Right cardiac atrium (tissue), 5 donors: ENCODE results near the gene KCNK4. TPM values are rescaled to one million over a fixed set of nuclear protein-coding genes. Genes with fewer than 3 reads are reported as not detected.

ENCODE experiments used
- ATAC-seq, 2 donors: fragments of 200-7000 bp; cut with Tn5 transposase; one replicate each; pipeline versions ENCODE4 v1.8.0 to v1.9.1; 2020; ENCODE audit warnings: moderate library complexity in 2 of 2, mild to moderate bottlenecking in 1 of 2
- DNase-seq, 3 donors: peaks; one replicate each; pipeline ENCODE4 v3.0.0-alpha.2; 2020
- H3K27ac ChIP-seq: one replicate; pipeline ENCODE4 v1.5.1; 2013; ENCODE audit warnings: mild to moderate bottlenecking, low read length, control low read depth, moderate library complexity
- H3K27me3 ChIP-seq: one replicate; pipeline ENCODE4 v1.6.1; 2013; ENCODE audit not compliant: control insufficient read depth, insufficient read depth
- H3K4me1 ChIP-seq: one replicate; pipeline ENCODE4 v1.6.1; 2013; ENCODE audit warnings: low read length; ENCODE audit not compliant: control insufficient read depth, insufficient read depth
- H3K4me3 ChIP-seq: one replicate; pipeline ENCODE4 v1.5.1; 2013; ENCODE audit warnings: low read length, control low read depth
- H3K9me3 ChIP-seq: one replicate; pipeline ENCODE4 v1.6.1; 2013; ENCODE audit warnings: low read length; ENCODE audit not compliant: control insufficient read depth
- WGBS: extraction: QIAGEN DNeasy Blood & Tissue Kit; methylation state at CpG from one replicate; pipeline ENCODE4 v1.1.7; 2013; 5-methylcytosine and 5-hydroxymethylcytosine counted together
- intact Hi-C, 4 donors: fragments of 100-400 bp; cut with DNase I; formaldehyde crosslinking; loops; one replicate each; pipeline versions ENCODE4 v1.11.0 to v1.14.0; 2022 to 2023
- polyA plus RNA-seq: library from polyadenylated mRNA; stranded (reverse); fragments of 200-250 nt; gene quantifications from one replicate; pipeline ENCODE4 v1.2.3, GENCODE V29; 2013
- total RNA-seq, 4 donors: library from RNA; stranded (reverse); fragmentation: NEBNext Ultra II Directional; extraction: Animal tissue kit (Norgen Biotek cat#: 25700); gene quantifications; one replicate each; pipeline ENCODE4 v1.2.1, GENCODE V29; 2021
- donor health status: healthy with polysubstance abuse.
- donor health status: DM: no; HTN: yes; CAD: no.
- donor health status: DM: no; HTN: no; CAD: no.
- donor health status: DM: no; HTN: yes; CAD: no; lungs with severe emphysema.
- donor health status: DM: yes; HTN: yes; CAD: no.

The KCNK4 gene
- total and polyA plus RNA-seq, 5 donors: 0.05 TPM; not detected in 4

DNA sequence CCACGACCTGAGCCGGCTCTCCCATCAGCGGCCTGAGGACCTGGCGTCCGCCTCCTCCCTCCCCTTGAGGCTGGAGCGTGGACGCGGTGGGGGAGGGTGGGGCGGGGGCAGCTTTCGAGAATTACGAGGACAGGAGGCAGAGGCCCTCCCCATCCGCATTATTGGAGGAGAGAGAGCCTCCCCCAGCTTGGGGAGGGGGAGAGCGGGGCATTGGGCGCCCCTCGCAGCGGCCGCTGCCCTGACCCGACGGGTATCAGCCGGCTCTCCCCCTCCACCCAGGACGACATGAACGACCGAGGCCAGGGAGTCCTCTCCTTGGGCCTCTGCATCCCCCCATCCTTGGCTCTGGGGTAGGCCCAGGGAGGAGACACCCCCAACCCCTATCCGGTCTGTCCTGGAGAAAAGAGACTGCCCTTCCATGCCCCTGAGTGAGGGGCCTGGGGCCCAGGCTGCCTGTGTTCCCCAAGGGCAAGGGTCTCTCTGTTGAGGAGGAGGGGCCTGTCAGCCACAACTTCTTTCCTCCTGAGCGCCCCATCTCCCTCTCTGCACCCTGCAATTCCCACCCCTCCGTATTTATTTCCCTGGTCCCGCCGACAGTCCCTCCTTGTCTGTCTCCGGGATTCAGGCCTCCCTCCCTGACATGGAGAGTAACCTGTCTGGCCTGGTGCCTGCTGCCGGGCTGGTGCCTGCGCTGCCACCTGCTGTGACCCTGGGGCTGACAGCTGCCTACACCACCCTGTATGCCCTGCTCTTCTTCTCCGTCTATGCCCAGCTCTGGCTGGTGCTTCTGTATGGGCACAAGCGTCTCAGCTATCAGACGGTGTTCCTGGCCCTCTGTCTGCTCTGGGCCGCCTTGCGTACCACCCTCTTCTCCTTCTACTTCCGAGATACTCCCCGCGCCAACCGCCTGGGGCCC, 5.0 kb upstream of the KCNK4 start:
- Histone ChIP-seq H3K4me3 (peak overlapping the region; percentile 84), H3K4me1 (peaks cover 7% of the 10 kb centered on the region), H3K27me3 (no peaks in the 10 kb centered on the region), H3K27ac (peak overlapping the region; percentile 37), H3K9me3 (no peaks in the 10 kb centered on the region)
- DNase-seq (no peak), ATAC-seq (no peak)
- WGBS: 26% methylated on average over 40 of the region's 40 CpGs
- intact Hi-C loops: no loop called here

DNA sequence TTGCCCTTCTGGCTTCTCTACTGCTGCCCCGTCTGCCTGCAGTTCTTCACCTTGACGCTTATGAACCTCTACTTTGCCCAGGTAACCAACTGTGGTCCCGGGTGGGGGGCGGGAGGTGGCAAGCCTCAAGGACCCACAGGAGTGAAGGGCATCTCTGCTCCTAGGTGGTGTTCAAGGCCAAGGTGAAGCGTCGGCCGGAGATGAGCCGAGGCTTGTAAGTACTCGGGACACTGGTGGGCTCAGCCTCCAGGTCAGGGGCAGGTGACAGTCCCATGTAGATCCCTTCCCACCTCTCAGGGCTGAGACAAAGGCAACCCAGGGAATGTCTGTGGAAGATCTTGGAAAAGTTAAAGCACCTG, 4.3 kb upstream of the KCNK4 start:
- DNase-seq (no peak), ATAC-seq (no peak)
- intact Hi-C loops: no loop called here
- Histone ChIP-seq H3K27me3 (no peaks in the 10 kb centered on the region), H3K9me3 (no peaks in the 10 kb centered on the region), H3K4me1 (peaks cover 8% of the 10 kb centered on the region), H3K4me3 (no peak overlapping the region), H3K27ac (no peak overlapping the region)
- 90% methylated on average over 9 of the region's 9 CpGs for WGBS

DNA sequence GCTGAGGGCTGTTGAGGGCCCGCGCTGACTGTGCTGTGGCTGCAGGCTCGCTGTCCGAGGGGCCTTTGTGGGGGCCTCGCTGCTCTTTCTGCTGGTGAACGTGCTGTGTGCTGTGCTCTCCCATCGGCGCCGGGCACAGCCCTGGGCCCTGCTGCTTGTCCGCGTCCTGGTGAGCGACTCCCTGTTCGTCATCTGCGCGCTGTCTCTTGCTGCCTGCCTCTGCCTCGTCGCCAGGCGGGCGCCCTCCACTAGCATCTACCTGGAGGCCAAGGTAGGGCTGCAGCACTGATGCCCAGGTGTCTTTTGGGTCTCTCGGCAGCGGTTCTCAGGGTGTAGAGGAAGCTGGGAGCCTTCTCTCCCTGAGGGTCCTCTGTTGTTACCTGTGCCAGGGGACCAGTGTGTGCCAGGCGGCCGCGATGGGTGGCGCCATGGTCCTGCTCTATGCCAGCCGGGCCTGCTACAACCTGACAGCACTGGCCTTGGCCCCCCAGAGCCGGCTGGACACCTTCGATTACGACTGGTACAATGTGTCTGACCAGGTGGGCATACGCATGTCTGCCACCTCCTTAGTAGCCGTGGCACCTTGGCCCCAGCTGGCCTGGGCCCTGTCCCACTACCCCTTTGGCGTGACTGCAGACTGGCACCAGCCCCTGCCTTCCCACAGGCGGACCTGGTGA, 3.3 kb upstream of the KCNK4 start:
- WGBS: 95% methylated on average over 33 of the region's 33 CpGs
- Histone ChIP-seq H3K4me1 (peaks cover 8% of the 10 kb centered on the region), H3K27me3 (no peaks in the 10 kb centered on the region), H3K4me3 (no peak overlapping the region), H3K27ac (no peak overlapping the region), H3K9me3 (no peaks in the 10 kb centered on the region)
- intact Hi-C loops: no loop called here
- DNase-seq (no peak), ATAC-seq (no peak)

DNA sequence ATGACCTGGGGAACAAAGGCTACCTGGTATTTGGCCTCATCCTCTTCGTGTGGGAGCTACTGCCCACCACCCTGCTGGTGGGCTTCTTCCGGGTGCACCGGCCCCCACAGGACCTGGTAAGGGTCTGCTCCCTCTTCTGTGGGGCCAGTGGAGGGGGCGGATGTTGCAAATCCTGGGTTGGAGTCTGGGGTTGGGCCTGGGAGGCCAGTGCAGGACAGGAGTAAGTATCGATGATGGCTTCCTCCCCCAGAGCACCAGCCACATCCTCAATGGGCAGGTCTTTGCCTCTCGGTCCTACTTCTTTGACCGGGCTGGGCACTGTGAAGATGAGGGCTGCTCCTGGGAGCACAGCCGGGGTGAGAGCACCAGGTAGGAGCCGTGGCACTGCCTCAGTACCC, 2.8 kb upstream of the KCNK4 start:
- DNase-seq (no peak), ATAC-seq (no peak)
- no peak overlapping the region for H3K27ac ChIP-seq
- WGBS: 94% methylated on average over 9 of the region's 9 CpGs
- no peaks in the 10 kb centered on the region for H3K9me3 ChIP-seq
- no peaks in the 10 kb centered on the region for H3K27me3 ChIP-seq
- H3K4me1 ChIP-seq: peaks cover 8% of the 10 kb centered on the region
- H3K4me3 ChIP-seq: no peak overlapping the region
- intact Hi-C loops: no loop called here

GRCh38 chr11:64289002-64289564, 2.0 kb upstream of the KCNK4 start:
- intact Hi-C loops: no loop called here
- Histone ChIP-seq H3K27ac (no peak overlapping the region), H3K27me3 (no peaks in the 10 kb centered on the region), H3K4me1 (peaks cover 5% of the 10 kb centered on the region), H3K9me3 (no peaks in the 10 kb centered on the region), H3K4me3 (no peak overlapping the region)
- WGBS: 95% methylated on average over 13 of the region's 13 CpGs
- DNase-seq (no peak), ATAC-seq (no peak)

- DNase-seq (no peak), ATAC-seq (no peak)
- H3K4me3 ChIP-seq: no peak overlapping the region
- no peaks in the 10 kb centered on the region for H3K9me3 ChIP-seq
- no peaks in the 10 kb centered on the region for H3K27me3 ChIP-seq
- H3K27ac ChIP-seq: no peak overlapping the region
- H3K4me1 ChIP-seq: peaks cover 5% of the 10 kb centered on the region
- intact Hi-C loops: no loop called here
- WGBS: 47% methylated on average over 10 of the region's 10 CpGs
These were observed 495 bp upstream of the KCNK4 start for GRCh38 chr11:64290352-64291261.

DNA sequence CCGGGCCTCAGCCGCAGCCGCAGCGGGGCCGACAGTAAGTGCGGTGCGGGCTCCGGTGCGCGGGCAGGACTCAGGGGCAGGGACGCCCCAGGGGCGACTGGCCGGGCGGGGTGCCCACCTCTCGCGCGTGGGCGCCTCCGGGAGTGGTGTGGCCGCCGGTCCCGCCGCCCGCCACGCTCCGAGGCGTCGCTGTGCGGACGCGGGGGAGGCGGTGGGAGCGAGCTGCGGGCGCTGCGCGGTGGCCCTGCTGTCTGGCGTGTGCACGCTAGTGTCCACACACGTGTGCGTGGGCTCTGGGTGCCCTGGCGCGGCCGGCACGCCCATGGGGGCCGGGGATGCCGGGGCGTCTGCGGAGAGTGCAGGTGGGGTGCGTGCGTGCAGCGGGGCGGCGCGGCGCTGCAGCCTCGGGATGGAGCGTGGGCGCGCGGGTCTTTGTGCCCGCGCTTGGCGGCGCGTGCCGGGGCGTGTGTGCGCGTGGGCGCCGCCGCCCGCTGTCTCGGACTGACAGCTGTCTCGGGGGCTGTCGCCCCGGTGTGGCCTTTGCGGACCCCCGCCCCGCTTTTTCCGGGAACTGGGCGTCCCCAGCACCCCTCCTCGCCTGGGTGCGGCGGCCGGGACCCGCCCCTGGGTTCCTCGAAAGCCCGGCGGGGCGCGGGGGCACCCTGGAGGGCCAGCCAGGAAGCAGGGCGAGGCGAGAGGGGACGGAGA, 804 bp downstream of the KCNK4 start:
- ATAC-seq (no peak), DNase-seq (no peak)
- intact Hi-C loops: no loop called here
- Histone ChIP-seq H3K27me3 (no peaks in the 10 kb centered on the region), H3K9me3 (no peaks in the 10 kb centered on the region), H3K4me3 (peak overlapping the region; percentile 39), H3K4me1 (peaks cover 3% of the 10 kb centered on the region), H3K27ac (no peak overlapping the region)
- under 1% methylated on average over 96 of the region's 96 CpGs for WGBS

DNA sequence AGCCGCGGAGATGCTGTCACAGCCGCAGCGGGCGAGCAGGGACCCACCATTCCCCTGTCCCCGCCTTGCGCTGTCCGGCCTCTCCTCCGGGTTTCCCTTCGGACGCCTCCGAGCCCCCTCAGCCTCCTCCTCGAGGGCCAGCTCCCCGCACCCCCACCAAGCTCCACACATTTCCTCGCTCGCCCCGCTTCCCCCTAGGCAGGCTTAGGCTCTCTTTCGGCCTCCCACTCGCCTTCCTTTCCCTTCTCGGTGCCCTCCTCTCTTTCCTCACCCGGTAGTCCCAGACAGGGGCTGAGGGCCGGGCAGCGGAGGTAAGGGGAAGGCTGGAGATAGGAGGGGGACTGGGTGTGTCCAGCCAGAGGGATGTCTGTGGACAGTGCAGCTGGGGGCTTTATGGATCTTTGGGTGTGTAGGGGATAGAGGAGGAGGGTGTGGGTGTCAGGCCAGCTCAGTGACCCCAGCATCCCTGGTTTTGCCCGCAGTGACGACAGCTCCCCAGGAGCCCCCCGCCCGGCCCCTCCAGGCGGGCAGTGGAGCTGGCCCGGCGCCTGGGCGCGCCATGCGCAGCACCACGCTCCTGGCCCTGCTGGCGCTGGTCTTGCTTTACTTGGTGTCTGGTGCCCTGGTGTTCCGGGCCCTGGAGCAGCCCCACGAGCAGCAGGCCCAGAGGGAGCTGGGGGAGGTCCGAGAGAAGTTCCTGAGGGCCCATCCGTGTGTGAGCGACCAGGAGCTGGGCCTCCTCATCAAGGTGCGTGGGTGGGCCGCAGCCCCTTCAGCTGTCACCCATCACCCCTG, 1.6 kb downstream of the KCNK4 start:
- H3K27me3 ChIP-seq: no peaks in the 10 kb centered on the region
- H3K9me3 ChIP-seq: no peaks in the 10 kb centered on the region
- no peak overlapping the region for H3K27ac ChIP-seq
- ATAC-seq (peak in 1 of 2 donors; percentile 12), DNase-seq (no peak)
- intact Hi-C loops: no loop called here
- peaks cover 3% of the 10 kb centered on the region for H3K4me1 ChIP-seq
- WGBS: 32% methylated on average over 42 of the region's 42 CpGs
- H3K4me3 ChIP-seq: peak overlapping the region; percentile 39

DNA sequence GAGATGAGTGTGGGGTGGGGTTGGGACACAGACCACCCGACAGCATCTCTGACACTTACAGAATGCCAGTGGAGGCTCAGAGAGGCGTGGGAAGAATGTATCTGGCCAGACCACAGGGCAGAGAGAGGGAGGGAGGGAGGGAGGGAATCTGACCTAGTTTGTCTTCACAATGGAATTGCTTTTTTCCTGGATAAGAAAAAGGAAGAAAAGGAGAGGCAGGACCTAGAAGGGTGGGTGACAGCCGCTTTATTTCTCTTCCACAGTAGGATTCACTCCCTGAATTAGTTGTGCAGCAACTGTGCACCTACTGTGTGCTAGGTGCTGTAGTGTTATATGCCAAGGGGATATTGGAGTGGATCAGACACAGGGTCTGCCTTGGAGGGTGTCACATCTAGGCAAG, 3.7 kb downstream of the KCNK4 start:
- ATAC-seq (no peak), DNase-seq (no peak)
- no peaks in the 10 kb centered on the region for H3K9me3 ChIP-seq
- intact Hi-C loops: no loop called here
- no peak overlapping the region for H3K4me3 ChIP-seq
- peaks cover 3% of the 10 kb centered on the region for H3K4me1 ChIP-seq
- 46% methylated on average over 3 of the region's 3 CpGs for WGBS
- no peaks in the 10 kb centered on the region for H3K27me3 ChIP-seq
- no peak overlapping the region for H3K27ac ChIP-seq

GRCh38 chr11:64295760-64296159, 4.7 kb downstream of the KCNK4 start:
- H3K27me3 ChIP-seq: no peaks in the 10 kb centered on the region
- ATAC-seq (no peak), DNase-seq (no peak)
- no peak overlapping the region for H3K4me3 ChIP-seq
- no peaks in the 10 kb centered on the region for H3K9me3 ChIP-seq
- H3K27ac ChIP-seq: no peak overlapping the region
- intact Hi-C loops: no loop called here
- H3K4me1 ChIP-seq: peaks cover 4% of the 10 kb centered on the region
- 94% methylated on average over 4 of the region's 4 CpGs for WGBS
